Central memory CD8-positive, alpha-beta T cell (primary cell): Measurements from ENCODE around the gene MIDN.

Experiments used
- ATAC-seq: fragments of 150-1000 bp; cut with Tn5 transposase; replicated peaks from 2 replicates; pipeline ENCODE4 v1.10.0; 2022; ENCODE audit warnings: mild to moderate bottlenecking, moderate FRiP score, moderate number of reproducible peaks; ENCODE audit not compliant: poor library complexity, severe bottlenecking; ENCODE audit errors: extremely low read depth
- DNase-seq, 2 donors: peaks; one replicate each; pipeline ENCODE4 v3.0.0; 2021; ENCODE audit warnings: low spot score in 2 of 2
- H3K27ac Mint-ChIP-seq: one replicate; pipeline ENCODE4 v1.8.0; 2022; ENCODE audit warnings: low read depth, mild to moderate bottlenecking, moderate library complexity, mixed read lengths
- H3K27me3 Mint-ChIP-seq: one replicate; pipeline ENCODE4 v1.8.0; 2022; ENCODE audit warnings: mixed read lengths
- H3K36me3 Mint-ChIP-seq: one replicate; pipeline ENCODE4 v1.8.0; 2022; ENCODE audit warnings: mild to moderate bottlenecking, moderate library complexity, mixed read lengths; ENCODE audit not compliant: insufficient read depth
- H3K4me1 Mint-ChIP-seq: one replicate; pipeline ENCODE4 v1.8.0; 2022; ENCODE audit warnings: mixed read lengths
- H3K4me3 Mint-ChIP-seq: one replicate; pipeline ENCODE4 v1.8.0; 2022; ENCODE audit warnings: mild to moderate bottlenecking, moderate library complexity, mixed read lengths
- H3K9me3 Mint-ChIP-seq: one replicate; pipeline ENCODE4 v1.8.0; 2022; ENCODE audit warnings: mixed read lengths

MIDN gene

DNA sequence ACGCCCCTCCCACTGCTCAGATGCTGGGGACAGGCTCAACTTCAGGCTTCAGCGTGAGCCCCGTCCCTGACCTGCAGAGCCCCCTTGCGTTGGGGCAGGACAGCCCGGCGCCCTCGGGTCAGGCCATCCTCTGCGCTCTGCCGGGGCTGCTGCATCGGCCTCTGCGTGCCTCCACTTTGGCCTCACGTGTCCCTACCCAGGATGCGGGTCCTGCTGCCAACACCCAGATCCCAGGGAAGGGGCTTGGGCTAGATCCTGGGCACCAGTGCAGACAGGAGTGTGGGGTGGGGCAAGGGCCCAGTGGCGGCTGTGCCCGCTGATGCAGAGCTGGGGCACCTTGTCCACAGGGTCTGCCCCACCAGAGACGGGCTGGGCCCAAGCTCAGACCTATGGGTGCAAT, 23.5 kb upstream of the MIDN start:
- no peaks in the 10 kb centered on the region for H3K9me3 Mint-ChIP-seq
- H3K4me3 Mint-ChIP-seq = no peak overlapping the region
- no peak overlapping the region for H3K27ac Mint-ChIP-seq
- no peaks in the 10 kb centered on the region for H3K27me3 Mint-ChIP-seq
- H3K4me1 Mint-ChIP-seq = no peaks in the 10 kb centered on the region
- ATAC-seq (no peak), DNase-seq (no peak)
- H3K36me3 Mint-ChIP-seq = peaks cover 5% of the 10 kb centered on the region

DNA sequence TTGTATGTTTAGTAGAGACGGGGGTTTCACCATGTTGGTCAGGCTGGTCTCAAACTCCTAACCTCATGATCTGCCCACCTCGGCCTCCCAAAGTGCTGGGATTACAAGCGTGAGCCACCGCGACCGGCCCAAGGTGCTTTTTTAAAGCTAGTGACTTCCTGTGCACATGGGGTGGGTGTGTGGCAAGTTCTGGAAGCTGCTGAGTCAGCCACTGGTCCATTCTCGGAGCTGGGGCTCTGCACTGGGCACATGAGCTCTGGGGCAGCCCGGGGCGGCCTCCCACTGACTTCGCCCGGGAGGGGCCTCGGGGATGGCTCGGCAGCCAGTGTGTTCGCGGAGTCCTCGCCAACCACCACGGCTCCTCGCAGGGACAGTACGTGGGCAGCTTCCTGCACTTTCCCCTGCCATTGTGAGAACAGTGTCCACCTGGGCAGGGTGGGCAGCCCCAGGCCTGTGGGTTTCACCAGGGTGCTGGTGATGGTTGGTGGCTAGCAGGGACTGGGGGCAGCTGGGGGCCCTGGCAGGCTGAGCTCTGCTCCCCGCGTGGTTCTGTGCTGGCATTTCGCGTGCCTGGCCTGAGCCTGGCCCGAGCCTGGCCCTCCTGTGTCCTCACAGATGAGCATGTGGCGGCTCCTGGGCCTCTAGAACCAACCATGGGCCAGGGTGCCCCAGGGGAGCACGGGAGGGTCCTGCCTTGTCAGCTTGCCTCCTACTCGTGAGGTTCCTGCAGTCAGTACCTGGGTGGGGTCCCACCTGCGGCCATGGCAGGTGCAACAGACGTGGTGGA, 22.8 kb upstream of the MIDN start:
- ATAC-seq = no peak
- Mint-ChIP-seq H3K36me3 (peaks cover 5% of the 10 kb centered on the region), H3K4me3 (no peak overlapping the region), H3K27me3 (no peaks in the 10 kb centered on the region), H3K9me3 (no peaks in the 10 kb centered on the region), H3K27ac (no peak overlapping the region), H3K4me1 (no peaks in the 10 kb centered on the region)
- DNase-seq = no peak

DNA sequence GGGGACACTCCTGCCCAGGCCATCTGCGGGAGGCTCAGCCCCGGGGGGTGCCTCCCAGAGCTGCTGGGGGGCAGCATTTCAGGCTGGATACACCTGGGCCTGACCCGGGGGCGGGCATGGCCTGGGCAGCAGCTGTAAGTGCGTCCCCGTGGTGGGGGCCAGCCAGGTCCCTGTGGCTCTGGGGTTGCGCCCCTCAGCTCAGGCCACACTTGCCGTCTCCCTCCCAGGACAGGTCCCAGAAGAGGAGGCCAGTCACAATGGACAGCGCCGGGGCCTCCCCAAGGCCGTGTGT, 22.2 kb upstream of the MIDN start:
- H3K9me3 Mint-ChIP-seq = no peaks in the 10 kb centered on the region
- no peaks in the 10 kb centered on the region for H3K4me1 Mint-ChIP-seq
- no peaks in the 10 kb centered on the region for H3K27me3 Mint-ChIP-seq
- peaks cover 5% of the 10 kb centered on the region for H3K36me3 Mint-ChIP-seq
- no peak overlapping the region for H3K27ac Mint-ChIP-seq
- ATAC-seq = no peak
- no peak for DNase-seq
- H3K4me3 Mint-ChIP-seq = no peak overlapping the region

DNA sequence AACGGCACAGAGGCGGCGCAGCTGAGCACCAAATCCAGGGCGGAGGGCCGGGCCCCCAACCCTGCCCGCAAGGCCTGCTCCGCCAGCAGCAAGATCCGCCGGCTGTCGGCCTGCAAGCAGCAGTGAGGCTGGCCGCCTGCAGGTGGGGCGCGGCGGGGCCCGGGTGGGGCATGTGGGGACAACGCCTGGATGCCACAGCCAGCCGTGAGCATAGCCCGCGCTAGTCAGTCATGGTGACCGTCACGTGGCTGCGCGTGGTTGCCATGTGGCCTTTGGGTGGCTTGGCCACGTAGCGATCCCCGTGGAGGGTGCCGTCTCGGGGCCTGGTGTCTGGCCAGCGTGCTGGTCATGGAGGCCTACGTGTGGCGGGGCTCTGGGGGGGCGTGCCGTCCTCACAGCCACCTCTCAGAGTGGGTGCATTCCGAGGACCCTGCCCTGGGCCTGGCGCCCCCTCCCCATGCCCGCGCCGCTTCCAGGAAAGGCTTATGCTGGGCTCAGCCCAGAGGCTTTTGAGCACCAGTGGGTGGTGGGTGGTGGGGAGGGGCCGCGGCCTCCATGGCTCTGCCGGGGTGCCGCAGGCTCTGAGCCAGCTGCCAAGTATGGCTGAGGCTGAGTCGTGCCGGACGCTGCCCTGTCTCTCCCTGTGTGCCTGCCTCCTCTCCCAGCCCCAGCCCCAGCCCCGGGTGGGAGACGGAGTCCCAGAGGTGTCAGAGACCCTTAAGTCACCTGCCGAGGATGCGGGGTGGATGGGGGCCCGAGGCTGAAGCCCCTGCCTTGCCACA, 21.7 kb upstream of the MIDN start:
- Mint-ChIP-seq H3K4me1 (no peaks in the 10 kb centered on the region), H3K9me3 (no peaks in the 10 kb centered on the region), H3K4me3 (no peak overlapping the region)

GRCh38 chr19:1227304-1228054, 20.9 kb upstream of the MIDN start:
- Mint-ChIP-seq H3K36me3 (peaks cover 5% of the 10 kb centered on the region), H3K4me3 (no peak overlapping the region)
- DNase-seq = no peak

More for the DNA sequence above, 21.7 kb upstream of the MIDN start:
- ATAC-seq = no peak
- no peaks in the 10 kb centered on the region for H3K27me3 Mint-ChIP-seq
- no peak overlapping the region for H3K27ac Mint-ChIP-seq
- H3K36me3 Mint-ChIP-seq = peaks cover 5% of the 10 kb centered on the region
- DNase-seq = no peak

GRCh38 chr19:1228161-1228957, 20.0 kb upstream of the MIDN start:
- ATAC-seq = no peak
- Mint-ChIP-seq H3K4me1 (no peaks in the 10 kb centered on the region), H3K36me3 (peaks cover 5% of the 10 kb centered on the region)

More at GRCh38 chr19:1227304-1228054, 20.9 kb upstream of the MIDN start:
- no peak overlapping the region for H3K27ac Mint-ChIP-seq
- no peaks in the 10 kb centered on the region for H3K4me1 Mint-ChIP-seq
- no peaks in the 10 kb centered on the region for H3K9me3 Mint-ChIP-seq
- no peak for ATAC-seq
- H3K27me3 Mint-ChIP-seq = no peaks in the 10 kb centered on the region

DNA sequence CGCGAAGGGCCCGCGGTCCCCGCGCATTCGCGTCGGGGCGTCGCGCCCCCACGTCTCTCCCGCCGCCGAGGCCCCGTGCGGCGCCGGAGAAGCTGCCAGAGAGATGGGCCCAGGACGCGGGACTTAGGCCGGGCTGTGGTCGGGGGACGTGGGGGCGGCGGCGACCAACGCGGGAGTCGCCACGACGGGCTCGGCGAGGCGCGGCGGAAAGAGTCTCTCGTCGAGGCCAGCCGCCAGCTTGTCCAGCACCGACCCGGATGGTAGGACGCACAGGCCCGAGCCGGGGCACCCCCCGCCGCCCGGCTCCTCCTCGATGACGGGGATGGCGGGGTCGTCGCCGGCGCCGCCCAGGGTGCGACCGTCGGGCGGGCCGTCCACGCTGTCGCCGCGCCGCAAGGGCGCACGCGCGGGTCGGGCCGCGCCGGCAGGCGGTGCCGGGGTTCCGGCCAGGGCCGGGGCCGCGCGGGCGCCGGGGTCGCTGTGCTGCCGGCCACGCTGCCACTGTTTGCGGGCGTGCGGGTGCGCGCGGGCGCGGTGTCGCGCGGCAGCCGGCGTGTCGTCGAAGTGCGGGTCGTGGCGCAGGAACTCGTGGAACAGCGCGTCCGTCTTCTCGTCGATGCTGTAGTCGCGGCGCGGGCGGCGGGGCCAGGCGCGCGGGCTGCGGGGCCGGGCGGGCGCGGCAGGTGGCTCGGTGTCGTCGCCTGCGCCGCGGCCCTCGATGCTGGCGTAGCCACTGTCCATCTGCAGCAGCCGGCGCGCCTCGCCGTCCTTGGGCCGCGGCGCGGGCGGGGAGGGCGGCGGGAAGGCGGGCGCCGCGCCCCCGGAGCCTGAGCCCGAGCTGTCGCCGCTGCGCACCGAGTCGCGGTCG, 19.1 kb upstream of the MIDN start:
- no peaks in the 10 kb centered on the region for H3K9me3 Mint-ChIP-seq
- no peaks in the 10 kb centered on the region for H3K4me1 Mint-ChIP-seq

More at GRCh38 chr19:1228161-1228957, 20.0 kb upstream of the MIDN start:
- no peaks in the 10 kb centered on the region for H3K9me3 Mint-ChIP-seq
- no peak for DNase-seq
- H3K27ac Mint-ChIP-seq = no peak overlapping the region
- H3K27me3 Mint-ChIP-seq = no peaks in the 10 kb centered on the region
- H3K4me3 Mint-ChIP-seq = no peak overlapping the region

DNA sequence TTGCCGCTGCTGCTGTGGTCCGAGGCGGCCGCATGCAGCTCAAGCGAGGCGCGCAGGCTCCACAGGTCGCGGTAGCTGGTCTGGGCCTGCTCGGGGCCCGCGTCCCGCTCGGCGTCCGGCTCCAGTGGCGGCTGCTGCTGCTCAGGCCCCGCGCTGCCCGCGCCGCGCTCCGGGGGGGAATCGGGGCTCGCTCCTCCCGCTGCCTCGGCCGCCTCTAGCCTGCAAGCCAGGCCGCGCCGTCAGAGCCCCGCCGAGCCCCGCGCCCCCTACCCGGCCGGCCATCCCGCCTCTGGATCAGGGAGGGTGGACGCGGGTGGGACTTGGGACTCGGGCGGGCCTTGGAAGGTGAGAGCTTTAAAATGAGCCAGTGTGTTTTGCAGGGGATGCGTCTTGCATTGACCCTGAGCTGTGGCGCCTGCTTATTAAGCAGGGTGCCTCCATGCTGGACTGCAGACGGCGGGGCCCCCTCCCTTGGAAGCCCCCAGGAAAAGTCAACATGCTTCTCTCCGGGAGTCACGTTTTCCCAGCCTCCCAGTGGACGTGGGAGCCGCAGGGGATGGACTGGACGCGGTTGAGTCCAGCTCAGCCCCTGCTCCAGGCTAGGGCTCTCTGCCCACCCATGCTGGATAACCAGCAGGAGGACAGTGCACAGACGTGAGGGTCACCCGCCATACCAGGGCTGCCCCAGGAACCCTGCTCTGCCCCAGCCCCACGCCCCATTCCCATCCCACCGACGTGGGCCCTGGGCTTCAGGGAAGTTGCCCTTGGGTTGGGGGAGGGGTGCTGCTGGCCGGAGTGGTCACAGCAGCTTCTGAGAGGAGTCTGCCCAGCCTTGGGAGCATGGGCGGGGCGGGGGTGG, 18.2 kb upstream of the MIDN start:
- no peak overlapping the region for H3K27ac Mint-ChIP-seq
- H3K4me3 Mint-ChIP-seq = no peak overlapping the region
- no peaks in the 10 kb centered on the region for H3K9me3 Mint-ChIP-seq
- H3K27me3 Mint-ChIP-seq = no peaks in the 10 kb centered on the region
- no peak for ATAC-seq
- H3K4me1 Mint-ChIP-seq = no peaks in the 10 kb centered on the region
- peaks cover 5% of the 10 kb centered on the region for H3K36me3 Mint-ChIP-seq
- DNase-seq = no peak

More for the DNA sequence above, 19.1 kb upstream of the MIDN start:
- Mint-ChIP-seq H3K36me3 (peaks cover 5% of the 10 kb centered on the region), H3K4me3 (no peak overlapping the region), H3K27ac (no peak overlapping the region), H3K27me3 (no peaks in the 10 kb centered on the region)
- no peak for DNase-seq
- ATAC-seq = no peak

DNA sequence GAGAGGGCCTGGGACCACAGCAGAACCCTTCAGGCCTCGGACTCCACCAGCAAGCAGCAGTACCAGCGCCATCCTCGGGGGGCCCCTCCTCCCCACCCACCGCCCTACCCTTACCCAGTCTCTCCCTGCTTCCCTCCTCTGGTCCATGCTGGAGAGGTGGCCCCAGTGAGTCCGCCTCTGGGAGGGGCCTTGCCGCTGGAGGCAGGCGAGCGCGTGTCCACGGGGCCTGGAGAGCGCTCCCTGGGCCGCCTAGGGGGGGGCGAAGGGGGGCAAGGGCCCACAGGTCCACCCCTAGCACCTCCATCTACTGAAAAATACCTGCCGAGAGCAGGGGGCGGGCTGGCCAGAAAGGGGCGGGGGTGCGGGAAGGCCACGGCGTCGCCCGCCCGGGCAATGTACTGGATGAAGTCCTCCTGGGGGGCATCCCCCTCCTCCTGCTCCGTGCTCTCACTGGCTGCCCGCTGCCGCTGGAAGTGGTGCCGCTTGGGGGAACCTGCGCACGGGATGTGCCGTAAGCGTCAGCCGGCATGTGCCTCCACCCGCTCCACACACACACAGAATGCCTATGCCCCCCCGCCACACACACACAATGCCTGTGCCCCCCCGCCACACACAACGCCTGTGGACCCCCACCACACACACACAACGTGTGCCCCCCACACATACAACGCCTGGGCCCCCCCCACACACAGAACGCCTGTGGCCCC, 17.4 kb upstream of the MIDN start:
- no peaks in the 10 kb centered on the region for H3K27me3 Mint-ChIP-seq
- H3K27ac Mint-ChIP-seq = no peak overlapping the region
- DNase-seq = no peak
- no peaks in the 10 kb centered on the region for H3K4me1 Mint-ChIP-seq
- ATAC-seq = no peak
- H3K36me3 Mint-ChIP-seq = peaks cover 2% of the 10 kb centered on the region
- no peak overlapping the region for H3K4me3 Mint-ChIP-seq
- H3K9me3 Mint-ChIP-seq = no peaks in the 10 kb centered on the region

- H3K27me3 Mint-ChIP-seq = no peaks in the 10 kb centered on the region
- DNase-seq = no peak
- no peaks in the 10 kb centered on the region for H3K36me3 Mint-ChIP-seq
- no peaks in the 10 kb centered on the region for H3K9me3 Mint-ChIP-seq
- H3K4me3 Mint-ChIP-seq = no peak overlapping the region
- no peak overlapping the region for H3K27ac Mint-ChIP-seq
- no peaks in the 10 kb centered on the region for H3K4me1 Mint-ChIP-seq
- ATAC-seq = no peak
Observed at GRCh38 chr19:1231729-1232637, 16.4 kb upstream of the MIDN start.
